HG02938 (cell line): ENCODE data around the gene PEAK3.

Experiments used
- ATAC-seq: cut with Tn5 transposase; IDR thresholded peaks from one replicate; pipeline ENCODE4 v1.9.1; 2021; ENCODE audit warnings: mild to moderate bottlenecking, moderate library complexity; ENCODE audit not compliant: unreplicated experiment

PEAK3 gene

DNA sequence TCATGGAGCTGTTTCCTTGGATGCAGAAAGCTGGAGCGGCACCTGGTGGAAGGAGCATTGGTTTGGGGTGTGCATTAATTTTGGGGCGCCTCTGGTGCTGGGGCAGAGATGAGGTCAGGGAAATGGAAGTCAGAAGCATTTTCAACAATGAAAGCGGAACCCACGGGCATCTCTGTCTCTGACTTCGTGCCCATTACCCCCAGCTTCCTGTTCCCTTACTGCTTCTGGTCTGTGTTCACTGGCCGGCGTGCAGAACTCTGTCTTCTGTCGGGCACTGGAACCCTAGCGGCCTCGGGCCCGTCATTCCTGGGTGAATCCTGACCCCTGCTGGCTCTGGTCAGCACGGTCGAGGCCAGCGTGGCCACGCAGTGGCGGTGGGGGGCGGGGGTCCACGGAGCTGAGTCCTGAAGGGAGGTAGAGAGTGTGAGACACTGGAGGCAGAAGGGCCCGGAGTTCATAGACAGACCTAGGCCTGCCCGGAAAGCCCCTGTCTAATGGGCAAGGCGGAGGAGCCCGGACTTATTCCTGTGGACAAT is 33.9 kb upstream of the PEAK3 start:
- ATAC-seq, result no peak

DNA sequence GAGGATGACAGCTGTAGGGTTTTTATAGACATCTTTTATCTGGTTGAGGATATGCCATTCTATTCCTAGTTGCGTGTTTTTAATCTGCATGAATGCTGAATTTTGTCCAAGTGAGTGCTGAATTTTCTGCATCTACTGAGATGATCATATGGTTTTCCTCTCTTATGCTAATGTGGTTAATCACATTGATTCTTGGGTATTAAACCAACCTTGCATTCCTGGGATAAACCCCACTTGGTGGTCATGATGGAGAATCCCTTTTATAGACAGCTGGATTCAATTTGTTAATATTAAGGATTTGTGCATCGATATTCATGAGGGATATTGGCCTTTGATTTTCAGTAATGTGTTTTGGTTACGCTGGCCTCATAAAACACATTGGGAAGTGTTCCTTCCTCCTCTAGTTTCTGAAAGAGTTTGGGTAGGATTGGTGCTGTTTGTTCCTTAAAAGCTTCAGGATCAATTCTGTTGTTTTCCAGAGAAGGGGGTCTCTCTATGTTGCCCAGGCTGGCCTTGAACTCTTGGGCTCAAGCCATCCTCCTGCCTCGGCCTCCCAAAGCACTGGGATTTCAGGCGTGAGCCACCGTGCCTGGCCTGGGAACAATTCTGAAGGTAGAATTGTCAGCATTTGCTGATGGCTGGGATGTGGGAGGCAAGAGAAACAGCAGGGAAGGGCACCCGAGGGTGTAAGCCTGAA is 33.3 kb upstream of the PEAK3 start:
- ATAC-seq, result no peak

DNA sequence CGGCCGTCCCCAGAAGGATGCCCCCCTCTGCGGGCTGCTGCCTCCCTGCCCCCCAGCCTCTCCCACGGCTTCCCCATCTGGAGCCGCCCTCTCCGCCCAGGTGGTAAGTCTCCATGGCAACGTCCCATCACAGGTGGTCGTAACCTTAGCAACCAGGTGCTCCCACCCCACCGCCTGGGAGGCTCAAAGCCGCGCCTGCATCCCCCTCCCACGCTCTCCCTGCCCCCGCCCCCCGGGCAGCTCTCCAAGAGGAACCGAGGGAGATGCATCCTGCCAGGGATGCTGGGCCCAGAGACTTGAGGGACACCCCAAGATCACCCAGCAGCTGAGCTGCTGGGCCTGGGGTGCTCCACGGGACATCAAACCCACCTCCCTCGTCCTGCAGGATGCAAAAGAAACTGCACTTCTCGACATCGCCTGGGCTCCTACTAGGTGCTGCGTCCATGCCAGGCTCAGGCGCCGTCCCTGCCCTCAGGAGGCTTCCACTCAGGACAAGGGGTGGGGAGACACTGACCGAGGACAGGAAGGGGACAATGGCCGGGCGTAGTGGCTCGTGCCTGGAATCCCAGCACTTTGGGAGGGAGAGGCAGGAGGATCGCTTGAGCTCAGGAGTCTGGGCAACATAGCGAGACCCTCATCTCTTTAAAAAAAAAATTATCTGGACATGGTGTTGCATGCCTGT is 31.0 kb upstream of the PEAK3 start:
- ATAC-seq, result no peak

DNA sequence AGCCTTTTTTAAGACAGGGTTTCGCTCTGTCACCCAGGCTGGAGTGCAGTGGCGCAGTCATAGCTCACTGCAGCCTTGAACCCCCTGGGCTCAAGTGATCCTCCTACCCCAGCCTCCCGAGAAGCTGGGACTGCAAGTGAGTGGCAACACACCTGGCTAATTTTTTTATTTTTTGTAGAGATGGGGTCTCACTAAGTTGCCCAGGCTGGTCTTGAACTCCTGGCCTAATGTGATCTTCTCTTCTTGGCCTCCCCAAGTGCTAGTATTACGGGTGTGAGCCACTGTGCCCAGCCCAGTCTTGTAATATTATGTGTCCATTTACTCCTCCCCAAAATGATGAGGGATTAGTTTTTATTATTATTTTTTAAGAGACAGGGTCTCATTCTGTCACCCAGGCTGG is 29.1 kb upstream of the PEAK3 start:
- ATAC-seq, result no peak

DNA sequence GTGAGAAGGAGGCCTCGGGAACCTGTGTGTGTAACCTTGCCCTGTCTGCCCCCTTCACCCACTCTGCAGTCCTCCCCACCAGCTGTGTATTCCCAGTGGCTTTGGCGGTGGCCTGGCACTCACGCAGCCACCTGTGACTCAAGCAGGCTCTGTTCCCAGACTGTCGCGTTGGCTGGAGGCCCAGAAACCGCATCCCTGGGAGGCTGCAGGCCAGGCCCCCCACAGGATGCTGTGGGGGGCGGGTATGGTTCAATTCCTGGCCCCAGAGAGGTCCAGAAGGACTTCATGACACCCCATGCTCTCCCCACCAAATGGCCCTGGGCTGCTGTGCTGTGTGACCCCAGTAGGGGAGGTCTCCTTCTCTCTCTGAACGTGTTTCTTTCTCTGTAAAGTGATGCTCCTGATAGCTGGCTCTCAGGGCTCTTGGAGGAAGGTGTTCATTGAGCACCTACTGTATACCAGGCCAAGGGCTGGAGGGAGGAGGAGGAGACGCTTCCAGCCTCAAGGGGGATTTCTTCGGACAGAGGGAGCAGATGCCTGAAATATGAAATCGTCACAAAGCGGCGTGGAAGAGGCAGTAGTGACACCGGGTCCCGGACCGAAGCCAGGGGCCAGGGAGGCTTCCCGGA is 27.9 kb upstream of the PEAK3 start:
- no peak for ATAC-seq

DNA sequence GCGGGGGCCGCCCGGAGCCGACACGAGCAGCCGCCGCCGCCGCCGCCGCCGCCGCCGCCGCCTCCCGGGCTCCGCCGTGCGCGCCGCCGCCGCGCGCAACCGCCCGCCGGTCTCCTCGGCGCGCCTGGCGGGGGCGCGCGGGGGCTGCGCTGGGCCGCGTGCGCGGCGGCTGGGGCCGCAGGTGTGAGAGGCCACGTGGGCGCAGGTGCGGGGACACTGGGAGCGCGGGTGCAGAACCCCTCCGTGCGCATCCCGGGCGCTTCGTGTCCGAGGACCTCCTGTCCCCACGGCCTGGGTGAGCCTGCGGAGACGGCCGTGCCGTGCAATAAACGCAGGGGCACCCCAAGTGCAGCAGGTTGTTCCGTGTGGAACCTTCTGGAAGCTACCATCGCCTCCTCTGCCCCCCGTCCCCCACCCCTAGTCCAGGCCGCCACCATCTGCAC is 26.2 kb upstream of the PEAK3 start, which contains the start of gene LINGO3:
Gene LINGO3 (minus strand): TSS at position 41 of the 443 bp plus-strand sequence. CDS start 16,378 bp downstream, outside the sequence.
- no peak for ATAC-seq

DNA sequence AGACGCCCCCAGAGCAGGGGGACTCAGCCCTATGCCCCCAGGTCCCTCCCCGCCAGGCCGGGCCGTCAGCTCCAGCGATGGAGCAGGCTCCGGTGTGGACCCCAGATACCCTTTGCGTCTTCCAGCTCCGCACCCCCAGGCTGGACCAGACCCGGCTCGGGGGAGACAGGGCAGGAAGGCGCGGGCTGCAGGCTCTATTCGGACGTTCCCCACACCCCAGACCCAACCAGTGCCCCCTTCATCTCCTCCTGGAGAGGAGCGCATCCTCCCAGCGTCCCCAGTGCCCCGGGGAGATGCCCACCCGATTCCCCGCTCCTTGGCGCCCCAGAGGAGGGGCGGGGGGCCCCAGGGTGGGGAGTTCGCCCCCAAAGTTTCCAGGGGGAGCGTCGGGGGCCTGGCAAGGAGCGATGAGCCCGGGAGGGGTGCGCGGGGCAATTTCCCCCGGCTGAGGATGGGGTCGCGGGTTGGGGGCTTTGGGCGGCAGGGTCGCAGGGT is 25.6 kb upstream of the PEAK3 start:
- ATAC-seq, result no peak

DNA sequence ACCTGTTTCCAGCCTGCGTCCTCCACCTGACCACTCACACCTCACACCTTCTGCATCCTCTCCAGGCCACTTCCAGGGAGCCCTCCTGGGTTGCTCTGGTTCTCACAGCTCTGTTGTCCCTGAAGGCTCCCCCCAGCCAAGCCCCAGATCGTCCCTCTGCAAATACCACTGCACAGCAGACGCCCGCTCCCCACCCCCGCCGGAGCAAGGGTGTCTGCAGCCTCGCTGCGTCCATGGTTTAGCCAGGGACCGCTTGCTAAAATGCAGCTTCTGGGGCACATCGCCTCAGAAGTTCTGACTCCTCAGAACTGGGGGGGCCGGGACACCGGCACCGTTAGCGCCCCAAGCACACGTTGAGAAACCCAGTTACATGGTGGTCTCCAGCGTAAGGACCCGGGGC is 25.0 kb upstream of the PEAK3 start:
- no peak for ATAC-seq

DNA sequence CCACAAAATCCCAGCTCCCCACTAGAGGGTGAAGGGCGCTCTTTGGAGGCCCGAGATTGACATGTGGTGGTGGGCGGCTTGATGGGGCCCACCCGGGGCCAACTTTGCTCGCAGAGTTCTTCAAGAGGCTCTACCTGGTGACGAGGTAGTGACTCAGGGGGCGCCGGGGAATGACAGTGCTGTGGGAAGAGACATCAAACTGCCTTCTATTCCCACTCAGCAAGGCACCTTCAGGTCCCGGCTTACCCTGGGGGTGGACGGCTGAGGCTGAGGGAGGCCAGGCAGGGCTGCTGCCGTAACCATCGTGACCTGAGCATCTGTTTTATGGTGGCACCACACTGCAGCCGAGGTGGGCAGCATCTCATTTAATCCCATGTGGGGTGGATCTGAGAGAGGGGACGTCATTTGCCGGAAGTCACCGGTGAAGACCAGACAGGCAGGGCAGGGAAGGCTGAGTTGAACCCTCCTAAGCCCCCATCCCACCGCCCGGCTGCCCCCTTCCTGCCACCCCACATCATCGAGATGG is 24.4 kb upstream of the PEAK3 start:
- ATAC-seq, result no peak

DNA sequence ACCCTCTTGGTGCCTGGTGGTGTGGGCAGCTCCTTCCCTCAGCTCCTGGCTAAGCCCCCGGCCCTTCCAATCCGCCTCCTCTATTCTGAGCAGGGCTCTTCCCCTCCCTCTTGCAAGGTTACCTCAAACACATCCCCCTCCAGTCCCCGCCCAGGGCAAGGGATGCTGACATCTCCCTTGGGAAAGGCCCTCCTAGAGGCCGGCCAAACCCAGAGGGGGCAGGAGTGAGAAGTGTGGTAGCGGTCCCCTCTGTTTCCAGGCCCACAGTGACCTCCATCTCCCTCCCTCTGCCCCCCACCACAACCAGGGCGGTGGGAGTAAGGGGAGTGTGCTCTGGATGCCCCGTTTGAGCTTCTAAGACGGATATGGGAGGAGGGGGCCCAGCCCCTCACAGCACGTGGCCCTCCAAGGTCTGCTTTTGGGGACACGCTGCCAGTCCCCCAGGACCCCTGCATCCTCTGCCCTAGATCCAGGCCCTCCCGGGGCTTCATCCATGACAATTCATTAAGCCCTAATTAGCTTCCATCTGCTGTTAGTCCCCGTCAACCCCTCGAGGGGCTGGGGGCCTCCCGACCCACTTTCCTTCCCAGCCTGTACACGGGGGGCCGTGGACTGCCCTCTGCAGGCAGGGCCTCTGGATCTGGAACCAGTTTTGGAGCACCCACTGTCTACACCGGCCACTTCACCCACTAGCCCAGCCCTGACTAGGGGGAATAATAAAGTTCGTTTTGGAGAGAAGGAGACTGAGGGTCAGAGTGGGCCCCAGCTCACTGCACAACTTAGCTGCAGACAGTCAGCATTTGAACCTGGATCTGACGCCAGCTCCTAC is 23.7 kb upstream of the PEAK3 start:
- ATAC-seq, result no peak

DNA sequence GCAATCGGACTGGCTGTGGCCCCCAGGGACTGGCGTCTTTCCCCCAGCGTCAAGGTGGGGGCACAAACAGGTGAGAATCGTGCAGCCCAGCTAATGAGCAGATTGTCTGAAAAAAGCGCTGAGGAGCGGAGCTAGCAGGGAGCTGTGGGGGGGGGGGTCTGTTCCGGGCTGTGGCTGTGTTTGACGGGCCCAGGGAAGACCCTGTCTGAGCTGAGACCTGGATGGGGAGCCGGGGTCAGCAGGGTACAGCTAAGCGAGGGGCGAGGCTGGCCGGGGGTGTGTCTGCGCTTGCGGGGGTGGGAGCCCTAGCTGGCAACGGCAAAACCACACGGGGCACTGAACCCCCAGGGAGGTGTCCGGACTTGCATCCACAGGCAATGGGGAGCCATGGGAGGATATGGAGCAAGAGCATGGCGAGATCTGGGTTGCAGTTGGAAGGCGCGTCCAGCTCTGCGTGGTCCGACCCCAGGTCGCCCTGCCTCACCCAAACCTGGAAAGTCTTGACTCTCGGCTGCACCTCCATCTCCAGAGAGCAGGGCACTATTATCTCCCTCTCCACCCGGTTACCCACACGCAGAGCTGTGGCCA is 21.3 kb upstream of the PEAK3 start:
- ATAC-seq, result no peak

DNA sequence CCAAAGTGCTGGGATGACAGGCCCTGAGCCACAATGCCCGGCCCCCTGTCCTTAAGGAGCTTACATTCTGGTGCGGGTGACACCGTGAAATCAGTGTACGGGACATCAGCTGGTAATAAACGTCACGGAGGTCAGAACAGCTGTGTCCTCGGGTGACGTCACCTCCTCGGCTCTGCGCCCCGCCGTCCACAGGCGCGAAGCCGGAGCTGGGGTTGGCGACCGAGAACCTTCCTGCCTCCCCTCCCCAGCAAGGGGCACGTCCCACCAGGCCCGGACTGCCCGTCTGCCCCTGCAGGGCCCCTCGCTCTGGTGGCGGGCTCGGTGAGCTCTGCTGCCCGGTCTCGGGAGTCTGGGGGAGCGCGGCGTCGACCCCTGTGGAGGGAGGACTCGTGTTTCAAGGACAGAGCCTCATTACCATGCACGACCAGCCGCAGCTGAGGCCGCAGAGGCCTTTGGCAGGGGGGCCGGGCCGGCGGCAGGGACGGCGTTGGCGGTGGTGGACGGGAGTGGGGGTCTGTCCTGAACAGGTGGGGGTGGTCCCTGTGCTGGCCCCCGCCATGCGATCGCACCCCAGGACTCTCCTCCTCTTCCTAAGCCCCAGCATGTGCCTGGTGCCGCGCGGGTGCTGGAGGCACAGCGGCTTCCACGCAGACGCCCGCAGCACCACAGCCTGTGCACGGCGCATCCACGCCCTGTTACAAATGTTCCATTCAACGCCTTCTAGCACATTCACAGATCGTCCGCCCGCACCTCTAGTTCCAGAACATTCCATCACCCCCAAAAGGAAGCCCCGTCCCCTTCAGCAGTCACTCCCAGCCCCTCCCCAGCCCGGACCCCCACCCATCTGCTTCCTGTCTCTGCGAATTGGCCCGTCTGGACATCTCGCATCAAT is 20.6 kb upstream of the PEAK3 start:
- no peak for ATAC-seq

DNA sequence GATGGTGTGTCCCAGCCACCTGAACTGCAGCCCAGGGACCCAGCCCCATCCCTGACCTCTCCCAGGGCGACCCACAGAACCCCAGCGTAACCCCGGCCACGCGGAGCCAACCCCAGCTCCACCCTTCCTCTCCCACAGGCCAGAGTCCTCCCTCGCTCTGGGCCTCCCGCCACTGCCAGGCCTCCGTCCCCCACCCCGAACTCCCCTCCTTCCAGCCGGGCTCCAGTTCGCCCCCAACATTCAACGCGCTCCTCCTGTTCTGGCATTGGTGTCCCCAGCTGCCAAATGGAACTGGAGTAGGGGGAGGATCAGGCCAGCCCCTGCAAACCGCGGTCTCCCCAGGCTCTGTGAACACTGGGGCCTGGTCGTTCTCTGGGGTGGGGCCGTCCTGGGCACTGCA is 18.6 kb upstream of the PEAK3 start:
- ATAC-seq, result no peak

DNA sequence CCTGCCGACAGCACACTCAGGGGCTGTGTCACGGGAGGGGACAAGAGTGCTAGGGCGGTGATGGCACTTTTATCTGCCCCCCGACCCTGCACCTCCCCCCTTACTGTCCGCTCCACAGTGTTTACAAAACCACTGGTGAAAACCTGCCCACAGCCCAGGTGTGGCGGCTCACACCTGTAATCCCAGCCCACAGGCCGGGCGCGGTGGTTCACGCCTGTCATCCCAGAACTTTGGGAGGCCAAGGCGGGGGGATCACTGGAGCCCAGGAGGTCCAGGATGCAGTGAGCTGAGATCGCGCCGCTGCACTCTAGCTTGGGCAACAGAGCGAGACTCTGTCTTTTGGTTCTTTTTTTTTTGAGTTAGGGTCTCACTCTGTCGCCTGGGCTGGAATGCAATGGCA is 14.2 kb upstream of the PEAK3 start:
- ATAC-seq, result no peak

DNA sequence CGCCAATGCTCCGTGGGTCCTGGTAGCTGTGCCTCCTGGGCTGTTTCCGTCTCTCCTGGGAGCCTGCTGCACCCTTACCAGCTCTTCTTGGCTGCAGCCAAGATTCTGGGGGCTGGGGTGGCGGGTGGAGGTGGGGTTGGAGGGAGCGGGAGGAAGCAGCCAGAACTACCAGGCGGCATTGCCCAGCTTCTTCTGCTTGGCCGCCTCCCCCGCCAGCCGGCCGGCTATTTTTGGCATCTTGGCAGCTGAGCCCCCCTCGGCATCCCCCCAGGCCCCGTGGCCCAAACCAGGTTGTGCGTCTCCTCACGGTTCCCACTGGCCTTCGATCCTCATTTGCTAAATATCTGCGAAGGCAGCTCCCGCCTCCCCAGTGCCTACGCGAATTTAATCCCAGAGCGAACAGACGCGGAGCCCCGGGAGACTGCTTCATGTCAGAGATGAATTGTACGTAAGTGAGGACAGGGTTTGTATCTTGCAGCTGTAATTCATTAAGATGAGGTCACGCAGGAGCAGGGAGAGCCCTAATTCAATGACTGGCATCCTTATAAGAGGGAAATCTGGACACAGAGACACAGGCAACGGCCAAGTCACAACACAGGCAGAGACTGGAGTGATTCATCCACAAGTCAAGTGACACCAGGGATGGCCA is 12.8 kb upstream of the PEAK3 start:
- no peak for ATAC-seq

DNA sequence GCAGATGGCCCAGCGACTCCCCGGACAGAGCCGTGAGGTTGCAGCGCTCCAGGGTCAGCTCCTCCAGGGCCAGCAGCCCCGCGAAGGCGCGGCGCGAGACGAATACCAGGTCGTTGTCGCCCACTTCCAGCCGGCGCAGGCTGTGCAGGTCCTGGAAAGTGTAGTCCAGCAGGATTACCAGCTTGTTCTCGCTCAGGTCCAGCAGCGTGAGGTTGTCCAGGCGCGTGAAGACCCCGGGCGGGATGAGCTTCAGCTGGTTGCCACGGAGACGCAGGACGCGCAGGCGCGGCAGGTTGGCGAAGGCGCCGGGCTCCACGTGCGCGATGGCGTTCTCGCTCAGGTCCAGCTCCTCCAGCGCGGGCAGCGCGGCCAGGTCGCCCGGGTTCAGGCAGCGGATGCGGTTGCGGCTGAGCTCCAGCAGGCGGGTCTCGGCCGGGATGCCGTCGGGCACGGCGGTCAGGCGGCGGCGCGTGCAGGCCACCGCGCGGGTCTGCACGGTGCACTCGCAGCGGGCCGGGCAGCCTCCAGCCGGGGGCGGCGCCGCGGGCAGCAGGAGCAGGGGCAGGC is 9.3 kb upstream of the PEAK3 start:
- ATAC-seq, result no peak

DNA sequence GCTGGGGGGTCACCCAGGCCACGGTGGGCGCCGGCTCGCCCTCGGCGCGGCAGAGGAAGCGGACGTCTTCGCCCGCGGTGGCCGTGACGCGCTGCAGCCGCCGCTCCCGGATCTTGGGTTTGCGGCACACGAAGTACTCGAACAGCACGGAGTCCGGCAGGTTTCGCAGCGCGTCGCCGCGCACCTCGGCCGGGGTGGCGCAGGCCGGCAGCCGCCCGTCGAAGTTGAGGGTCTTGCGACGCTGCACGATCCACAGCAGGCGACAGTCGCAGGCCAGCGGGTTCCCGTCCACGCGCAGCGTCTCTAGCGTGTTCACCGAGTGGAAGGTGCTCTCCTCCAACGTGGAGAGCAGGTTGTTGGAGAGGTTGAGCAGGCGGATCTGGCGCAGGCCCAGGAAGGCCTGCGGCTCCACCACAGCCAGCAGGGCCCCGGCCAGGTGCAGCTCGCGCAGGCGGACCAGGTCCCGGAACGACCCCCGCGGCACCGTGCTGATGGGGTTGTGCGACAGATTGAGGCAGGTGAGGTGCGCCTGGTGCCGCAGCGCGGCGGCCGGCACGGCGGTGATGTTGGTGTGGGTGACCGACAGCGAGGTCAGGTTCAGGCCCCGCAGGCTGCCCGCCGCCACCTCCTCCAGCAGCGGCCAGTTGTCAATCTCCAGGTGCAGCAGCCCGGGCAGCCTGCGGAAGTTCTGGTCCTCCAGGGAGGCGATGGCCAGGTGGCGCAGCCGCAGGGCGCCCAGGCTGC is 8.6 kb upstream of the PEAK3 start:
- no peak for ATAC-seq
